Endothelial cell (in vitro differentiated cells): Measurements from ENCODE around the gene CHI3L1. TPM values are rescaled to one million over a fixed set of nuclear protein-coding genes. Genes with fewer than 3 reads are reported as not detected.

Experiments used
- DNase-seq: peaks from one replicate; pipeline ENCODE4 v3.0.0; 2021; ENCODE audit warnings: low spot score
- H3K27ac Mint-ChIP-seq: one replicate; pipeline ENCODE4 v1.8.0; 2021; ENCODE audit warnings: mixed read lengths, inconsistent platforms; ENCODE audit not compliant: unreplicated experiment
- H3K27me3 Mint-ChIP-seq: one replicate; pipeline ENCODE4 v1.8.0; 2021; ENCODE audit warnings: mild to moderate bottlenecking, moderate library complexity, mixed read lengths, inconsistent platforms; ENCODE audit not compliant: unreplicated experiment
- H3K36me3 Mint-ChIP-seq: one replicate; pipeline ENCODE4 v1.8.0; 2021; ENCODE audit warnings: mild to moderate bottlenecking, low read depth, mixed read lengths, inconsistent platforms; ENCODE audit not compliant: unreplicated experiment
- H3K4me1 Mint-ChIP-seq: one replicate; pipeline ENCODE4 v1.8.0; 2021; ENCODE audit warnings: mild to moderate bottlenecking, mixed read lengths, inconsistent platforms; ENCODE audit not compliant: unreplicated experiment
- H3K4me3 Mint-ChIP-seq: one replicate; pipeline ENCODE4 v1.8.0; 2021; ENCODE audit warnings: mild to moderate bottlenecking, mixed read lengths, inconsistent platforms; ENCODE audit not compliant: unreplicated experiment
- H3K9me3 Mint-ChIP-seq: one replicate; pipeline ENCODE4 v1.8.0; 2021; ENCODE audit warnings: mixed read lengths, inconsistent platforms; ENCODE audit not compliant: unreplicated experiment
- CTCF ChIP-seq: fragments of 200-600 bp; sonication (generic); IDR thresholded peaks from one replicate; pipeline ENCODE4 v1.5.0; 2021; ENCODE audit warnings: antibody characterized with exemption; ENCODE audit not compliant: unreplicated experiment
- total RNA-seq: library from RNA; stranded (reverse); fragmentation: NEBNext Ultra II Directional; extraction: Animal tissue kit (Norgen Biotek cat#: 25700); gene quantifications from one replicate; pipeline ENCODE4 v1.2.1, GENCODE V29; 2021; ENCODE audit not compliant: unreplicated experiment

CHI3L1 gene
- total RNA-seq, 1 donor from 2014 or later = 0.21 TPM

GRCh38 chr1:203184467-203184866 lies 2.0 kb downstream of the CHI3L1 start:
- TF ChIP-seq CTCF = no peak
- Mint-ChIP-seq H3K4me3 (no peak overlapping the region), H3K9me3 (no peaks in the 10 kb centered on the region), H3K27ac (no peak overlapping the region), H3K4me1 (peaks cover 11% of the 10 kb centered on the region), H3K27me3 (peaks cover 17% of the 10 kb centered on the region), H3K36me3 (no peaks in the 10 kb centered on the region)
- DNase-seq = no peak

- Mint-ChIP-seq H3K9me3 (no peaks in the 10 kb centered on the region), H3K36me3 (no peaks in the 10 kb centered on the region), H3K27me3 (peaks cover 17% of the 10 kb centered on the region), H3K27ac (no peak overlapping the region), H3K4me1 (peaks cover 11% of the 10 kb centered on the region), H3K4me3 (no peak overlapping the region)
- no peak for DNase-seq
- TF ChIP-seq CTCF = no peak
Measured at GRCh38 chr1:203183828-203184227, 2.7 kb downstream of the CHI3L1 start.

- DNase-seq = no peak
- H3K4me3 Mint-ChIP-seq = no peak overlapping the region
- no peaks in the 10 kb centered on the region for H3K36me3 Mint-ChIP-seq
- H3K27me3 Mint-ChIP-seq = peaks cover 12% of the 10 kb centered on the region
- H3K4me1 Mint-ChIP-seq = peaks cover 21% of the 10 kb centered on the region
- no peak for TF ChIP-seq CTCF
- no peaks in the 10 kb centered on the region for H3K9me3 Mint-ChIP-seq
- H3K27ac Mint-ChIP-seq = no peak overlapping the region
Measured at GRCh38 chr1:203182387-203182953, 4.0 kb downstream of the CHI3L1 start.

GRCh38 chr1:203181586-203182386 lies 4.7 kb downstream of the CHI3L1 start:
- no peaks in the 10 kb centered on the region for H3K36me3 Mint-ChIP-seq
- peaks cover 9% of the 10 kb centered on the region for H3K27me3 Mint-ChIP-seq
- no peak for TF ChIP-seq CTCF
- no peaks in the 10 kb centered on the region for H3K9me3 Mint-ChIP-seq
- no peak overlapping the region for H3K27ac Mint-ChIP-seq
- H3K4me1 Mint-ChIP-seq = peaks cover 21% of the 10 kb centered on the region
- H3K4me3 Mint-ChIP-seq = no peak overlapping the region
- no peak for DNase-seq
